Thymus (tissue), 14 donors: ENCODE data around the gene WDHD1. TPM values are rescaled to one million over a fixed set of nuclear protein-coding genes. Genes with fewer than 3 reads are reported as not detected.

Experiments used
- DNase-seq, 9 donors: peaks; one replicate each; pipeline ENCODE4 v3.0.0-alpha.2; 2013; ENCODE audit warnings: low spot score in 9 of 9, low read depth in 6 of 9, missing footprints in 1 of 9
- H3K27ac ChIP-seq, 2 donors: one replicate each; pipeline ENCODE4 v1.5.1; 2013; ENCODE audit warnings: control low read depth in 1 of 2, low read depth in 1 of 2, low read length in 1 of 2, mild to moderate bottlenecking in 1 of 2, moderate library complexity in 1 of 2
- H3K27me3 ChIP-seq, 2 donors: one replicate each; pipeline ENCODE4 v1.5.1; 2013; ENCODE audit warnings: low read length in 1 of 2; ENCODE audit not compliant: control insufficient read depth in 2 of 2, insufficient read depth in 1 of 2
- H3K36me3 ChIP-seq, 2 donors: one replicate each; pipeline ENCODE4 v1.5.1; 2013; ENCODE audit warnings: low read length in 1 of 2, mild to moderate bottlenecking in 1 of 2, moderate library complexity in 1 of 2; ENCODE audit not compliant: control insufficient read depth in 2 of 2, insufficient read depth in 2 of 2
- H3K4me1 ChIP-seq, 2 donors: one replicate each; pipeline ENCODE4 v1.5.1; 2013; ENCODE audit warnings: low read length in 2 of 2; ENCODE audit not compliant: control insufficient read depth in 2 of 2, insufficient read depth in 2 of 2
- H3K4me3 ChIP-seq, 2 donors: one replicate each; pipeline ENCODE4 v1.5.1; 2013; ENCODE audit warnings: low read length in 2 of 2, control low read depth in 1 of 2, mild to moderate bottlenecking in 1 of 2
- H3K9me3 ChIP-seq, 2 donors: one replicate each; pipeline ENCODE4 v1.5.1; 2013; ENCODE audit warnings: low read length in 1 of 2, mild to moderate bottlenecking in 1 of 2; ENCODE audit not compliant: control insufficient read depth in 2 of 2, insufficient read depth in 1 of 2
- WGBS: extraction: QIAGEN DNeasy Blood & Tissue Kit; methylation state at CpG from one replicate; pipeline ENCODE4 v1.1.7; 2013; 5-methylcytosine and 5-hydroxymethylcytosine counted together
- long read RNA-seq, 10 donors: transcript quantifications; one replicate each; lab custom pipeline, GENCODE V29; 2026
- polyA plus RNA-seq: library from polyadenylated mRNA; stranded (reverse); fragments of 200-250 nt; gene quantifications from one replicate; pipeline ENCODE4 v1.2.3, GENCODE V29; 2013
- total RNA-seq: library from RNA; stranded (reverse); fragments of 120-200 nt; gene quantifications from one replicate; pipeline ENCODE4 v1.2.4, GENCODE V29; 2013
- donor health status: healthy.

Gene WDHD1, protein sequence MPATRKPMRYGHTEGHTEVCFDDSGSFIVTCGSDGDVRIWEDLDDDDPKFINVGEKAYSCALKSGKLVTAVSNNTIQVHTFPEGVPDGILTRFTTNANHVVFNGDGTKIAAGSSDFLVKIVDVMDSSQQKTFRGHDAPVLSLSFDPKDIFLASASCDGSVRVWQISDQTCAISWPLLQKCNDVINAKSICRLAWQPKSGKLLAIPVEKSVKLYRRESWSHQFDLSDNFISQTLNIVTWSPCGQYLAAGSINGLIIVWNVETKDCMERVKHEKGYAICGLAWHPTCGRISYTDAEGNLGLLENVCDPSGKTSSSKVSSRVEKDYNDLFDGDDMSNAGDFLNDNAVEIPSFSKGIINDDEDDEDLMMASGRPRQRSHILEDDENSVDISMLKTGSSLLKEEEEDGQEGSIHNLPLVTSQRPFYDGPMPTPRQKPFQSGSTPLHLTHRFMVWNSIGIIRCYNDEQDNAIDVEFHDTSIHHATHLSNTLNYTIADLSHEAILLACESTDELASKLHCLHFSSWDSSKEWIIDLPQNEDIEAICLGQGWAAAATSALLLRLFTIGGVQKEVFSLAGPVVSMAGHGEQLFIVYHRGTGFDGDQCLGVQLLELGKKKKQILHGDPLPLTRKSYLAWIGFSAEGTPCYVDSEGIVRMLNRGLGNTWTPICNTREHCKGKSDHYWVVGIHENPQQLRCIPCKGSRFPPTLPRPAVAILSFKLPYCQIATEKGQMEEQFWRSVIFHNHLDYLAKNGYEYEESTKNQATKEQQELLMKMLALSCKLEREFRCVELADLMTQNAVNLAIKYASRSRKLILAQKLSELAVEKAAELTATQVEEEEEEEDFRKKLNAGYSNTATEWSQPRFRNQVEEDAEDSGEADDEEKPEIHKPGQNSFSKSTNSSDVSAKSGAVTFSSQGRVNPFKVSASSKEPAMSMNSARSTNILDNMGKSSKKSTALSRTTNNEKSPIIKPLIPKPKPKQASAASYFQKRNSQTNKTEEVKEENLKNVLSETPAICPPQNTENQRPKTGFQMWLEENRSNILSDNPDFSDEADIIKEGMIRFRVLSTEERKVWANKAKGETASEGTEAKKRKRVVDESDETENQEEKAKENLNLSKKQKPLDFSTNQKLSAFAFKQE
- total RNA-seq (20.3 TPM), polyA plus RNA-seq (3.7 TPM)
- long read RNA-seq, donor 1, full-length matches to known transcripts = 2 of 2 reads
- long read RNA-seq, donor 1, partial matches to known transcripts = 0 of 2 reads
- long read RNA-seq, donor 1, other reads (novel, unspliced or antisense) = 0 of 2 reads
- long read RNA-seq, donor 2 = 0 reads
- long read RNA-seq, donor 3, partial matches to known transcripts = 0 of 1 reads
- long read RNA-seq, donor 3, other reads (novel, unspliced or antisense) = 0 of 1 reads
- long read RNA-seq, donor 4, full-length matches to known transcripts = 3 of 3 reads
- long read RNA-seq, donor 4, partial matches to known transcripts = 0 of 3 reads
- long read RNA-seq, donor 4, other reads (novel, unspliced or antisense) = 0 of 3 reads
- long read RNA-seq, donor 5, full-length matches to known transcripts = 2 of 2 reads
- long read RNA-seq, donor 5, partial matches to known transcripts = 0 of 2 reads
- long read RNA-seq, donor 5, other reads (novel, unspliced or antisense) = 0 of 2 reads
- long read RNA-seq, donor 6, full-length matches to known transcripts = 2 of 55 reads
- long read RNA-seq, donor 6, partial matches to known transcripts = 32 of 55 reads
- long read RNA-seq, donor 6, other reads (novel, unspliced or antisense) = 21 of 55 reads
- long read RNA-seq, donor 7, full-length matches to known transcripts = 2 of 164 reads
- long read RNA-seq, donor 7, partial matches to known transcripts = 121 of 164 reads
- long read RNA-seq, donor 7, other reads (novel, unspliced or antisense) = 41 of 164 reads
- long read RNA-seq, donor 8, full-length matches to known transcripts = 1 of 39 reads
- long read RNA-seq, donor 8, partial matches to known transcripts = 31 of 39 reads
- long read RNA-seq, donor 8, other reads (novel, unspliced or antisense) = 7 of 39 reads
- long read RNA-seq, donor 9, full-length matches to known transcripts = 1 of 1 reads
- long read RNA-seq, donor 9, partial matches to known transcripts = 0 of 1 reads
- long read RNA-seq, donor 9, other reads (novel, unspliced or antisense) = 0 of 1 reads
- long read RNA-seq, donor 10 = 0 reads

GRCh38 chr14:55026793-55027561, at the start of gene WDHD1, which contains the start of gene SOCS4:
TSS of gene WDHD1 (minus strand) at chr14:55027099. CDS start at chr14:55026787, 312 bp downstream.
TSS of gene SOCS4 (plus strand) at chr14:55027236. CDS start at chr14:55043042, 15,806 bp downstream.
- H3K36me3 ChIP-seq = peaks cover 0 to 3% of the 10 kb centered on the region in 2 donors
- under 1% methylated on average over 56 of the region's 56 CpGs for WGBS
- peak within 1 kb of the TSS; percentile 59 to 95 for H3K4me3 ChIP-seq
- H3K27ac ChIP-seq = peak within 1 kb of the TSS; percentile 79 to 87
- peak; percentile 80 to 95 (median 92) for DNase-seq
- peaks cover 3 to 7% of the 10 kb centered on the region in 2 donors for H3K4me1 ChIP-seq
- no peaks in the 10 kb centered on the region for H3K9me3 ChIP-seq
- H3K27me3 ChIP-seq = no peaks in the 10 kb centered on the region

DNA sequence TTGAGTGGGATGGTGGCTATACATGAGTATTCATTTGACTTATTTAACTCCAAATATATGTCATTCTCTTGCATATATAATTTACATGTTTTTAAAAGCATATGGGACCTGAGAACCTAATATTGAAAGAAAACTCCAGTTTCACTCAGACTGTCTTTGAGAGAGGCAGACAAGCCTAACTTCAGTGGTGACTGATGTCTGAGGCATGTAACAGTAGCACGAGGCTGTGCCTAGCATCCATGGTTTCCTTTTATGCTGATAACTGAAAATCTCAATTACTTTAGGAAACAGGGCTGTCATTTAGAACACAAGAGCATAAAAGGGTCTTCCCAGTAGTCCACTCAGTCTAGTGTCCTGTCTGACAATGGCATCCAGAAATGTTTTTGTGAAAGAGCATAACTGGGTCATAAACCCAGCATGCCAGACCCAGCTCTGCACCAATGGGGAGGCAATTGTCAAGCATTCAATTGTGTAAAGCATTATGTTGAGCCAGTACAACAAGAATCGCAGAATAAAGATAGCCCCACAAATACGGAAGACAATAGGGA, 48.8 kb upstream of the WDHD1 start:
- DNase-seq = no peak
- WGBS = 94% methylated on average over 3 of the region's 3 CpGs
- peaks cover 0 to 2% of the 10 kb centered on the region in 2 donors for H3K4me1 ChIP-seq
- no peak overlapping the region for H3K27ac ChIP-seq
- H3K9me3 ChIP-seq = no peaks in the 10 kb centered on the region
- no peaks in the 10 kb centered on the region for H3K27me3 ChIP-seq
- H3K36me3 ChIP-seq = no peaks in the 10 kb centered on the region
- no peak overlapping the region for H3K4me3 ChIP-seq

- Histone ChIP-seq H3K27ac (peak overlapping the region; percentile 11 to 15), H3K9me3 (no peaks in the 10 kb centered on the region), H3K4me3 (no peak overlapping the region), H3K4me1 (peaks cover 0 to 2% of the 10 kb centered on the region in 2 donors), H3K36me3 (no peaks in the 10 kb centered on the region), H3K27me3 (no peaks in the 10 kb centered on the region)
- WGBS = 25% methylated on average over 5 of the region's 5 CpGs
- DNase-seq = no peak
These were observed 47.8 kb upstream of the WDHD1 start for GRCh38 chr14:55074662-55075061.

GRCh38 chr14:55073856-55074255, 47.0 kb upstream of the WDHD1 start:
- Histone ChIP-seq H3K27me3 (no peaks in the 10 kb centered on the region), H3K27ac (no peak overlapping the region), H3K9me3 (no peaks in the 10 kb centered on the region), H3K4me3 (no peak overlapping the region), H3K36me3 (peaks cover 0 to 3% of the 10 kb centered on the region in 2 donors), H3K4me1 (peaks cover 0 to 2% of the 10 kb centered on the region in 2 donors)
- WGBS = 93% methylated on average over 2 of the region's 2 CpGs
- no peak for DNase-seq

DNA sequence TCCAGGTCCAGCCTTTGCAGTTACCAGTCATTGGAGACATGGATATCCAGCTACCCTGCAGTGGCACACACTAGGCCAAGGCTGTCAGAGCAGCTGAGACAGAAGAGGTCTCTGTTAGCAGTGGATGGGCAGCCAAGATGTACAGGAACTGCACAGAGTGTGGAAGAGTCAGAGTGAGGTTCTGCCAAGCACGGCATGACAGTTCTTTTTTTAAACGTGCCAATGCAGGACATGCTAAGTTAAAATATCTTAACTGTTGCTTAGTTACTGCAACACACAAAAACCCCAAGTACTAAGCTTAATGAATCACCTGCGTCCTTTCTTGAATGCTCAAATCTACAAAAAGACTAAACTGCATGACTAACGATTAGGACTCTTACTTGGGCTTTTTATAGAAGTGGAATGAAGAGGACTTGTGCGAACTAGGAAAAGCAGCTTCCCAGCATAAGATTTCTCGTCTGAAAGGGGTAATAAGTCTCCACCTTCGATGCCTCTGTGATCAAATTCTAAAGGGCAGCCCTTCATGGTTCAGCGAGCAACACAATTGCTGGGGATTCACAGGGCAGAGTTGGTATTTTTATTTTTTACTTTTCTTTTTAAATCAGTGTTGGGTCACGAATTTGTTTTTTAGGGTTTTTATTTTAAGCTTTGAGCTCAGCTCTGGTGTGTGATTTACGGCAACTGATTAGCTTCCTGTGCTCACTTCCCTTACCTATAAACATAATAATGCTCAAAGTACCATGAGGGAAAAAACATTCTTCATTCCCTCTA, 45.2 kb upstream of the WDHD1 start:
- peak overlapping the region; percentile 25 to 38 for H3K27ac ChIP-seq
- DNase-seq = no peak
- peaks cover 0 to 9% of the 10 kb centered on the region in 2 donors for H3K36me3 ChIP-seq

DNA sequence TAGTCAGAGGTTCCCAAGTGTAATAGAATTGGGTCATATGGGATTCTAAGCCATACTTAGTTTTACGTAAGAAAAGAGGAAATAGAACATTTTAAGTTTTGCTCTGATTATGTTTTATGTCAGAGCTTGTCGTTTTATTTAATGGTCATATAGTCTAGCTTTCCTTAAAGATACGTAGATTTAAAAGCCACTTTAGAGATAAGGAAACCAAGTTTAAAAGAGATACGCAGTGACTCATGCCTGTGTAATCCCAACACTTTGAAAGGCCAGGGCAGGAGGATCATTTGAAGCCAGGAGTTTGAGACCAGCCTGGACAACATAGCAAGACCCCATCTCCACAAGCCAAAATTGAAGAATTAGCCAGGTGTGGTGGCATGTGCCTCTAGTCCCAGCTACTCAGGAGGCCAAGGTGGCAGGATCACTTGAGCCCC, 44.1 kb upstream of the WDHD1 start:
- no peak for DNase-seq
- 79% methylated on average over 4 of the region's 4 CpGs for WGBS
- H3K4me1 ChIP-seq = peaks cover 0 to 2% of the 10 kb centered on the region in 2 donors
- peaks cover 0 to 15% of the 10 kb centered on the region in 2 donors for H3K36me3 ChIP-seq
- no peak overlapping the region for H3K4me3 ChIP-seq
- no peak overlapping the region for H3K27ac ChIP-seq
- no peaks in the 10 kb centered on the region for H3K9me3 ChIP-seq
- no peaks in the 10 kb centered on the region for H3K27me3 ChIP-seq

More for the DNA sequence above, 45.2 kb upstream of the WDHD1 start:
- Histone ChIP-seq H3K4me3 (no peak overlapping the region), H3K9me3 (no peaks in the 10 kb centered on the region), H3K27me3 (no peaks in the 10 kb centered on the region), H3K4me1 (peaks cover 0 to 2% of the 10 kb centered on the region in 2 donors)
- 20% methylated on average over 10 of the region's 10 CpGs for WGBS
